Muscle layer of duodenum (tissue), 2 donors: ENCODE results near the gene USP16.
"Not testable (repeated sequence)": the region's sequence is repeated elsewhere in the genome, so short reads cannot be mapped to it uniquely, and the experiment has no call there.

Experiments used
- H3K27ac ChIP-seq: one replicate; pipeline ENCODE4 v1.7.0; 2013; ENCODE audit warnings: mild to moderate bottlenecking, low read length
- H3K27me3 ChIP-seq: one replicate; pipeline ENCODE4 v1.7.0; 2013; ENCODE audit warnings: low read depth, mild to moderate bottlenecking, control low read depth, low read length
- H3K36me3 ChIP-seq, 2 donors: one replicate each; pipeline ENCODE4 v1.7.0; 2013; ENCODE audit warnings: low read length in 2 of 2, control low read depth in 1 of 2, mild to moderate bottlenecking in 1 of 2; ENCODE audit not compliant: insufficient read depth in 2 of 2, control insufficient read depth in 1 of 2
- H3K4me1 ChIP-seq, 2 donors: one replicate each; pipeline ENCODE4 v1.7.0; 2013; ENCODE audit warnings: low read length in 2 of 2, mild to moderate bottlenecking in 2 of 2, control low read depth in 1 of 2, moderate library complexity in 1 of 2; ENCODE audit not compliant: insufficient read depth in 2 of 2, control insufficient read depth in 1 of 2
- H3K4me3 ChIP-seq, 2 donors: one replicate each; pipeline ENCODE4 v1.7.0; 2013; ENCODE audit warnings: low read length in 2 of 2, low read depth in 1 of 2, mild to moderate bottlenecking in 1 of 2
- H3K9me3 ChIP-seq, 2 donors: one replicate each; pipeline ENCODE4 v1.7.0; 2013; ENCODE audit warnings: low read length in 2 of 2, control low read depth in 1 of 2, mild to moderate bottlenecking in 1 of 2; ENCODE audit not compliant: control insufficient read depth in 1 of 2
- donor health status: healthy.

Gene USP16

GRCh38 chr21:29005696-29006095 lies 18.8 kb upstream of the USP16 start:
- Histone ChIP-seq H3K36me3 (peaks cover 10 to 28% of the 10 kb centered on the region in 2 donors), H3K27me3 (no peaks in the 10 kb centered on the region), H3K4me3 (no peak overlapping the region), H3K27ac (no peak overlapping the region), H3K9me3 (no peaks in the 10 kb centered on the region), H3K4me1 (no peaks in the 10 kb centered on the region)

DNA sequence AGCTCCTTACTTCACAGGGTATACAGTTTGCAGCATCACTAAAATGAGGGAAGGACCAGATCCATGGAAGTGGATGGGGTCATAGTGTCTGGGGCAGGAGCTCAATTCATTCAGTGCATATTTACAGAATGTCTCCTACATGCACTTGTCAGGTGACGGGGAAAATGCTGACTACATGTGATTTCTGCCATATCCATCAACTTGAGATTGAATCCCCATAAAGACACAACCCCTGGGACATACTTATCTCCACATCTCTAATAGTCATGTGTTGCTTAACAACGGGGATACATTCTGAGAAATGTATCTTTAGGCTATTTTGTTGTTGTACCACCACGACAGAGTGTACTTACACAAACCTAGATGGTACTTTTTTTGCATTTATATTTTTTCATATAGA lies 17.3 kb upstream of the USP16 start:
- H3K27me3 ChIP-seq: no peaks in the 10 kb centered on the region
- H3K4me3 ChIP-seq: no peak overlapping the region
- no peak overlapping the region for H3K27ac ChIP-seq
- peaks cover 10 to 28% of the 10 kb centered on the region in 2 donors for H3K36me3 ChIP-seq
- no peaks in the 10 kb centered on the region for H3K4me1 ChIP-seq
- H3K9me3 ChIP-seq: no peaks in the 10 kb centered on the region

- no peaks in the 10 kb centered on the region for H3K4me1 ChIP-seq
- H3K27ac ChIP-seq: no peak overlapping the region
- H3K9me3 ChIP-seq: no peaks in the 10 kb centered on the region
- H3K27me3 ChIP-seq: no peaks in the 10 kb centered on the region
- H3K36me3 ChIP-seq: peaks cover 10 to 28% of the 10 kb centered on the region in 2 donors
- no peak overlapping the region for H3K4me3 ChIP-seq
Observed at GRCh38 chr21:29007810-29008209, 16.7 kb upstream of the USP16 start.

DNA sequence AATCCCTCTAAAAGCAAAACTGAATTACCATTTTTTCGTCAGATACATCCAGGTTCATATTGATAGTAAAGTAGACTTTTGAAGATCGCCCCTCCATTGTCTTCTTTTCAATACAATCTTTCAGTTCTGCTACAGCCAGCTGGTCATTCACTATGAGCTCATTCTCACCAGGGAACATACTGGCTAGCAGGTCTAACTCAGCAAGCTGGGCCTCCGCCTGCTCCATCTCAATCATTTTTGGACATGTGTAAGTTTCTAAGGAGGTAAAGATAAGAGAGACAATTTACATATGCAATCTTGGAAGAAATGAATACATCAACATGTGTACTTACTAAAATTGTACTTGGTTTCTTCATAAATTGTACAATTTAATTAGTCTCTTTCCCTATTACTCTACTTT lies 16.1 kb upstream of the USP16 start:
- Histone ChIP-seq H3K4me3 (no peak overlapping the region), H3K36me3 (peaks cover 10 to 28% of the 10 kb centered on the region in 2 donors), H3K27me3 (no peaks in the 10 kb centered on the region), H3K27ac (no peak overlapping the region), H3K9me3 (no peaks in the 10 kb centered on the region), H3K4me1 (no peaks in the 10 kb centered on the region)

GRCh38 chr21:29011236-29011635 lies 13.2 kb upstream of the USP16 start:
- not testable (repeated sequence) for H3K27ac ChIP-seq, H3K27me3 ChIP-seq, H3K4me3 ChIP-seq, H3K9me3 ChIP-seq, H3K4me1 ChIP-seq
- peaks cover 10 to 23% of the 10 kb centered on the region in 2 donors for H3K36me3 ChIP-seq

DNA sequence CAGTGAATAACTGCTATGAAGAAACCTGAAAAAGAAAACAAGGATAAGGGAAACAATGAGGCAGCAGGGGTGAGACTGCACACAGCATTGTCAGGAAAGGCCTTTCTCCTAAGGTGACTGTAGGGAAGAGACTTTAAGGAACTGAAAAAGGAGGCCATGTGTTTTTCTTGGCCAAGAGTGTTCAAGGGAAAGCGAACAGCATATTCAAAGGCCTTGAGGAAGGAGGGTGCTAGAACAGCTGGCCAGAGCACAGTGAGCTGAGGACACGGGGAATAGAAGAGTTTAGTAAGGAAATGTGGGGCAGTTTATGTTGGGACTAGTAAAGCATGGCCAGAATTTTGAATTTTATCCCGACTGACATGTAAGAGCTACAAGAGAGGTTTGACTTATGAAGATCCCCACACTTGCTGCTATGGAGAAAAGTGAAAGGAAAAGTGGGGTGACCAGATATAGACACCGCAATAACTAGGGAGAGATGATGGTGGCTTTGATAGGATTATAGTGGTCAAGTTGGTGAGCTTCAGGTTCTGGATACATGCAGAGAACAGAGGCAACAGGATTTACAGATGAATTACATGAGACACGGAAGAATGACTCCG lies 6.7 kb upstream of the USP16 start:
- peak overlapping the region; percentile 83 to 98 for H3K4me3 ChIP-seq
- peak overlapping the region; percentile 74 for H3K27ac ChIP-seq
- peaks cover 3 to 11% of the 10 kb centered on the region in 2 donors for H3K4me1 ChIP-seq
- no peaks in the 10 kb centered on the region for H3K9me3 ChIP-seq
- H3K36me3 ChIP-seq: no peaks in the 10 kb centered on the region
- H3K27me3 ChIP-seq: no peaks in the 10 kb centered on the region

DNA sequence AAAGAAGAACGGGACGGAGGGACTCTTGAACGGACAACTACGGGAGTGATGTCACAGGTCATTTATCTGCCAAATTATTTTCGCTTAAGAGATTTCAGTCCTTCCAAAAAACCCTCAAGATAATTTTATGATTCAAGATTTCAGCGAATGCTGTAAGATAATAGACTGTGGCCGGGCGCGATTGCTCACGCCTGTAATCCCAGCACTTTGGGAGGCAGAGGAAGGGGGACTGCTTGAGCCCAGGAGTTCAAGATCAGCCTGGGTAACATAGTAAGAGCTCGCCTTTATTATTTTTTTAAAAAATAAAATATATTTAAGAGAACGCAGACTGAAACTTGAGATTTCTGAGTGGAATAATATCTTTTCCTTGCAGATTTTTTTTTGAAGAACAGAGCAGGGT lies 5.9 kb upstream of the USP16 start:
- H3K4me3 ChIP-seq: peak overlapping the region; percentile 83 to 98
- peaks cover 3 to 11% of the 10 kb centered on the region in 2 donors for H3K4me1 ChIP-seq
- no peaks in the 10 kb centered on the region for H3K9me3 ChIP-seq
- H3K27me3 ChIP-seq: no peaks in the 10 kb centered on the region
- H3K36me3 ChIP-seq: no peaks in the 10 kb centered on the region
- H3K27ac ChIP-seq: peak overlapping the region; percentile 74

- Histone ChIP-seq H3K36me3 (peaks cover 0 to 3% of the 10 kb centered on the region in 2 donors), H3K27ac (no peak overlapping the region), H3K4me3 (no peak overlapping the region), H3K4me1 (peaks cover 10 to 27% of the 10 kb centered on the region in 2 donors), H3K27me3 (no peaks in the 10 kb centered on the region), H3K9me3 (no peaks in the 10 kb centered on the region)
Observed at GRCh38 chr21:29022166-29022565, 2.3 kb upstream of the USP16 start.

DNA sequence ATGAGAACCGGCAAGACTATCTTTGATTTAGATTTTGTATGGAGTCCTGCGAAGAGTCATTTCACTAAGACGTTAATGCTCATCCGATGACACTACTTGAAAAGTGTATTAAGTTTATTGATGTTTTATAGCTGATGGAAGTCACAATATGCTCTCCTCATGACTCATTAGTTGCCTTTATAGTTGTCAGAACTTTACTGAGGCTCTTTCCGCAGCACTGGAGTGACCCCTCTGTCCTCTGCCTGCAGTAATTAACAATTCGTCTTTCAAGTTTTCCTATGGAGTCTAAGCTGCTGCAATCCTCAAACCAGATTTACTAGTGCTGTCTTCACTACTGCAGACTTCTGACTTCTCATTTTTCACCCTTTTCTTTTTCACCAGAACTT lies 853 bp downstream of the USP16 start:
- no peaks in the 10 kb centered on the region for H3K9me3 ChIP-seq
- peaks cover 0 to 10% of the 10 kb centered on the region in 2 donors for H3K36me3 ChIP-seq
- no peaks in the 10 kb centered on the region for H3K27me3 ChIP-seq
- peak overlapping the region; percentile 100 for H3K27ac ChIP-seq
- H3K4me1 ChIP-seq: peaks cover 6 to 16% of the 10 kb centered on the region in 2 donors
- H3K4me3 ChIP-seq: peak overlapping the region; percentile 83 to 92

DNA sequence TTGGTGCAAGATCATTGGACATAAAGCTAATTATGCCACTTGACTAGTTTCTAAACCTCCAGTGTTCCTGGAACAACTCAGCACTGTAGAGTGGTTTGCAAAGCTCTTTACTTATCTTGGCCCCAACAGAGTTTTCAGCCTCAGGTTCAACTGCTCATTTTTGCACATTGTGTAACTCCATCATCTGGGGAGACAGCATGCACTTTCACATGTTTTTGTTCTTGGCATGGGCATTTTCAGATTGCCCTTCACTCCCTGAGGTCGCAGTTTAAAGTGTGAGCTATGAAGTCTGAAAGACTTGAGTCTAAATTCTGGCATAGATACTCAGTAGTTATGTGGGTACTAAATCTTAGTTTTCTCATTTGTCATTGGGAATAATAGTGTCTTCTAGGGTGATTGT lies 5.1 kb downstream of the USP16 start:
- H3K27me3 ChIP-seq: no peaks in the 10 kb centered on the region
- H3K4me3 ChIP-seq: no peak overlapping the region
- H3K36me3 ChIP-seq: peaks cover 22 to 40% of the 10 kb centered on the region in 2 donors
- H3K27ac ChIP-seq: no peak overlapping the region
- H3K4me1 ChIP-seq: peaks cover 6 to 21% of the 10 kb centered on the region in 2 donors
- no peaks in the 10 kb centered on the region for H3K9me3 ChIP-seq

DNA sequence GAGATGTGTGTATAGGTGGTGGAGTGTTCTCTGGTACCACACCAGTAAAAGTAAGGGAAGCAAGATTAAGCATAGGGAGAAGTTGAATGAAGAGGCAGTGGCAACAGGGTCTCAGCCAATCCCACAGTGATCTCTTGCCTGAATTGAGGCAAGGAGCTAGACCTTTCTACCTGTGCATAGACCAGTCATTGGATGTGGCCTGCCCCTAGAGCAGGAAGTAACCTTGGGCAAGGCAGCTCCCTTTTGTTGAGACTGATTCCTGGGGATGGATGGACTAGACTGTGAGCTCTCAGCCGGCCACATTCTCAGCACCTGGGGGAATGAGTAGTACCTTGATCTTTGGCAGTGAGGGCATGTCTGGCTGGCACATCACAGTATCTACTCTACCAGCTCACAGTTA lies 6.4 kb downstream of the USP16 start:
- no peaks in the 10 kb centered on the region for H3K9me3 ChIP-seq
- peaks cover 25 to 50% of the 10 kb centered on the region in 2 donors for H3K36me3 ChIP-seq
- H3K27ac ChIP-seq: no peak overlapping the region
- peaks cover under 1 to 14% of the 10 kb centered on the region in 2 donors for H3K4me1 ChIP-seq
- H3K4me3 ChIP-seq: no peak overlapping the region
- no peaks in the 10 kb centered on the region for H3K27me3 ChIP-seq

DNA sequence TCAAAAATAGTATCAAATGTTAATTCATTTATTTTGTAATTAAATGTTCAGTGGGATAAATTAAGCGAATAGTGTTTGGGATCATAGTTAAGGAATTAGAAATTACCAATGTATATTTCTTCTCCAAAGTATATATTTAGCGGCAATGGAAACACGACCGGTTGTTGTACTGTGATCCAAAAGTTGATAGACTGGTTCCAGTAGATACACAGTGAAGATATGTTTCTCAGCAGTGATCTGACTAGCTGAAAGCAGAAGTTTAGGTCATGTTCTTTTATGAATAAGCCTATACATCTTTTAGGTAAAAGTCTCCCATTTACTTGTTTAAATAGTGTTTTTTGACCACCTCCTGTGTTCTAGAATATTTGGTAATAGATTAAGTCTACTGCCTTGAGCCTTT lies 8.8 kb downstream of the USP16 start:
- no peaks in the 10 kb centered on the region for H3K9me3 ChIP-seq
- peaks cover 0 to 5% of the 10 kb centered on the region in 2 donors for H3K4me1 ChIP-seq
- no peaks in the 10 kb centered on the region for H3K27me3 ChIP-seq
- H3K27ac ChIP-seq: no peak overlapping the region
- peaks cover 48 to 73% of the 10 kb centered on the region in 2 donors for H3K36me3 ChIP-seq
- H3K4me3 ChIP-seq: no peak overlapping the region
